HG02623 (cell line): ENCODE measurements around the gene HAAO.

Experiments used
- ATAC-seq: cut with Tn5 transposase; IDR thresholded peaks from one replicate; pipeline ENCODE4 v1.9.1; 2021; ENCODE audit warnings: moderate library complexity; ENCODE audit not compliant: unreplicated experiment

HAAO gene

GRCh38 chr2:42794271-42795046 is 2.1 kb upstream of the HAAO start:
- no peak for ATAC-seq

- no peak for ATAC-seq
These were observed 1.2 kb upstream of the HAAO start for GRCh38 chr2:42793334-42794270.

DNA sequence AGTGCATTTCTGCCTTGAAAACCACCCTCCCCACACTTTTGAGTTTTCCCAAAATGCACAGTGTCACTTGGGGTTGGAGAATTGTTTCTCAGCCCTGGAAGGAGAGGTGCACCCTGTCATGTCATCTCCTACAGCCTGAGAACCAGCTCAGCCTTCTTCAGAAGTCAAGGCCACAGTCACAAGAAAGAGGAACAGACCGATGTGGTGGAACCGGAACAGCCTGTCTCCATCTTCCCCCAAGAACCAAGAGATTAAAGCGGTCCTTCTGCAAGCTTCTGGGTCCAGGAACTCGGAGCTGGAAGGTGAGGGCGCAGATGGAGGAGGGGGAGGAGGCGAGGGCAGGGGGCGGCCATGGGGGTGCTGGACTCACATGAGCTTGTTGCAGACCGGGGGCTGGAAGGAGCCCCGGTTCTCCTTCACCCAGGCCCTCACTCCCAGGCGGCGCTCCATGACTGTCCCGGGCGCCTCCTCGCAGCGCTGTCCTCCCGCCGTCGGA is 248 bp downstream of the HAAO start:
- ATAC-seq, result no peak

GRCh38 chr2:42791606-42792005 is 777 bp downstream of the HAAO start:
- no peak for ATAC-seq

- no peak for ATAC-seq
These were observed 2.6 kb downstream of the HAAO start for GRCh38 chr2:42789751-42790150.

GRCh38 chr2:42788882-42789281 is 3.5 kb downstream of the HAAO start:
- ATAC-seq, result no peak

- no peak for ATAC-seq
These were observed 3.9 kb downstream of the HAAO start for GRCh38 chr2:42788478-42788793.

DNA sequence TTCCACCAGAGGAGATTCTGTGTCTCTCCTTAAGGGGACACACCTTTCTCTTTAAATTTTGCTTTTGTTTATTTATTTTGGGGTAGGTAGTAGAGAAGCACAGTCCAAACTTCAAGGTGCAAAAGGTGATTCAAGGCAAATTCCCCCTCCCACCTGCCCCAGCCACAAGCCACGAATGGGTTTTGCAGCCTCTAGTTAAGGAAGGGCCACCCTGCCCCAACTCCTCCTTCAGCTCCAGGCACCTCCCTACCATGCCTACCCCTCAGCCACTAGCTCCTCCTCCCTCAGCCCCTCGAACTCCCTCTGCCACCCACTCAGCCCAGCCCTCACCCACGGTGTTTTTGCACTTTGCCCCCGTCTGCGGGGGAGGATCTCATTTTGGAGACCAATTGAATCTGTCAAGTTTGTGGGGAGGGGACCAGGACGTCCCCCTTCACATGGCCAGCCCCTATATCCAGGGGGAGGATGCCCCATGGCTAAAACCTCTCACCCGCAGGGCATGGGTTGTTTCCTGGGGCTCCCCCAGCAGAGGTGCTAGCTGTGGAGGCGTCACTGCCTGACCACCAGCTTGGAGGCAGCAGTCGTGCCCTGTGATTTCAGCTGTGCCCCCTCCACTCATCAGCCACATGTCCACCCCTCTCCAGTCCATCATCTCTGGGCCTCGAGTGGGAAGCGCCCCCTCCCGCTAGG is 4.5 kb downstream of the HAAO start:
- ATAC-seq, result no peak

DNA sequence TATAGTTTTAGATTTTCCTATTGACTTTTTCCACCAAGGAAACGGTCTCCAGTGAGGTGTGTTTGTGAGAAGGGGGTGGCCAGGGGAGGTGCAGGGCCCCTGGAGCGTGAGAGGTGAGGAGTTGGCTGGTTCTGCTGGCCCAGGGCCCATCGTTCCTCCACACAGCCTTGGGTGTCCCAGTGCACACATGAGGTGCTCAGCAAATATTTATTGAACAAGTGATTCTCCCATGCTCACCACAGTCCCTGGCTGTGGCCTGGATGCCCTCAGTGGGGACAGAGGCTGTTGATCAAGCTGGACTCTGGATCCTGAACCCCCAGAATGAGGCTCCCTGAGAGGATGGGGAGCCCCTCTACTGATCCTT is 5.0 kb downstream of the HAAO start:
- ATAC-seq, result no peak

GRCh38 chr2:42786561-42787345 is 5.6 kb downstream of the HAAO start:
- ATAC-seq, result no peak

DNA sequence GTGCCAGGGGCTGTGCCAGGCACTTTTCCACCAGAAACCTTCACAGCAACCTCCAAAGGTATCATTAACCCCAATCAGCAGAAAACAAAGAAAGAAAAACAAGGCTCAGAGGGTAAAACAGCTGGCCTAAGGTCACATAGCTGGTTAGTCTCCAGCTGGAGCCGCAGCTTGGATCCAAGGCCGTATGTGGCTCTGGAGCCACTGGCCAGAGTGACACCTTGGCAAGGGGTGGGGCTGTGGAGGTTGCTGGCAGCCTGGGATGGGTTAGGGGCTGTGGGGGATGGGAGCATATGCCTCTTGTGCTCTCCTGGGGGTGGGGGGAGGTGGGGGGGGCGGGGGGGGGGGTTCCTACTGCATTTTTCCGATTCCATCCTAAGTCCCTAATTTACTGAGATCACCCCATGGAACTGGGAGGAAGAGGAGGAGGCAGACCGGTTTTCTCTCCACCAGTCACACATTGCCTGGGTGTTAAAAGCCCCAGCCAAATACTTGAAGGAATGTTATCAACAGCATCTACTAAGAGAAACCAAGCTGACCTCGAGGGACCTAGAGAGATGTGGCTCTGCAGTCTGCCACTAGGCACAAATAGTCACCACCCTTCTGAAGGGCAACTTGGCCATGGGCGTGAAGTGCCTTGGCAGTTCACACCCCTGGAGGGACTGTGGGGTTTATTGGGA is 8.0 kb downstream of the HAAO start:
- ATAC-seq, result no peak

- no peak for ATAC-seq
These were observed 8.9 kb downstream of the HAAO start for GRCh38 chr2:42783511-42783910.

DNA sequence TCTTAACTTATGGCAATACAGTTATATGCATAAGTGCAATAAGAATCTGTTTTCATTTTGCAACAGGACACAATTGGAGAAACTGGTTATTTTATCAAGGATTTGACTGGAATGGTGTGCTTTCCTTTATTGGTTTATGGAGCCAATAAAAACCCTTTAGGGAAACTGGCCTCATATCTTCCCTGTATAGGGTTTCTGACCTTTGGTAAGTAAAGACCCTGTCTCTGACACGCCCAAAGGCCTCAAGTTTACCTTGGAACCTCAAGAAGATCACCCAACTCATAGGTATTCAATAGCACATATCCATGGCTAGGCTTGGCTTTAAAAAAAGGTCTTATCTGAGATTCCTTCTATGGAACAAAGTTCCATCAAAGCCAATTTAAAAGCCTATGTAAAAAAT is 11.2 kb downstream of the HAAO start:
- ATAC-seq, result no peak

DNA sequence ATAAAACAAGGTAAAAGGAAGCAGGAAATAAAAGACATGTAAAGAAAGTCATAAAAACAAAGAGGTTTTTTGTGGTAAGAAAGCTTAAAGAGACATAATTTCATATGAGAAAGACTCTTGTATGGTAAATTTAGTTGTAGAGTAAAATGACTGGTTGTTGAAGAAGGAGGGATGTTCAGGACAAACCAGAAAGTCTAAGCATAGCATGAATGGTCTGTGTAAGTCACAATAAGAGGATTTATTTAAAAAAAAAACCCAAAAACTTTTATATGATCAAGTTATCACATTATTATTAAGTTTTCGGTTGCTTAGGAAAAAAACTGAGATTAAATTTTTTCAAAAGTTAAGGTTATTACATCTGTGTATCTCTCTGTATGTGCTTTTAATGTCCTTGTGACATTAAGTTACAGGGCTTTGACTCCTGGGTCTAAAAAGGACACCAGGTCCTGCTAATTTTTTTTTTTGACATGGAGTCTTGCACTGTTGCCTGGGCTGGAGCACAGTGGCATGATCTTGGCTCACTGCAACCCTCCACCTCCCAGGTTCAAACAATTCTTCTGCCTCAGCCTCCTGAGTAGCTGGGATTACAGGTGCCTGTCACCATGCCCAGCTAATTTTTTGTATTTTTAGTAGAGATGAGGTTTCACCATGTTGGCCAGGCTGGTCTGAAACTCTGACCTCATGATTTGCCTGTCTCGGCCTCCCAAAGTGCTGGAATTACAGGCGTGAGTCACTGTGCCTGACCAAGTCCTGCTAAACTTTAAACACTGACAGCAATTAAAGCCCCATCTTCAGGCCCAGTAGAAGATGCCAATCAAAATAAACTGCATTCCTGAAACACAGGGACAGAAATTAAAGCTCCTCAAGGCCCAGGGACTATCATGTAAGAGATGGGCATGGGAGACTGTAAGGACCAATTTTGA is 14.2 kb downstream of the HAAO start:
- ATAC-seq, result no peak

- ATAC-seq, result no peak
These were observed 16.6 kb downstream of the HAAO start for GRCh38 chr2:42775810-42776209.

DNA sequence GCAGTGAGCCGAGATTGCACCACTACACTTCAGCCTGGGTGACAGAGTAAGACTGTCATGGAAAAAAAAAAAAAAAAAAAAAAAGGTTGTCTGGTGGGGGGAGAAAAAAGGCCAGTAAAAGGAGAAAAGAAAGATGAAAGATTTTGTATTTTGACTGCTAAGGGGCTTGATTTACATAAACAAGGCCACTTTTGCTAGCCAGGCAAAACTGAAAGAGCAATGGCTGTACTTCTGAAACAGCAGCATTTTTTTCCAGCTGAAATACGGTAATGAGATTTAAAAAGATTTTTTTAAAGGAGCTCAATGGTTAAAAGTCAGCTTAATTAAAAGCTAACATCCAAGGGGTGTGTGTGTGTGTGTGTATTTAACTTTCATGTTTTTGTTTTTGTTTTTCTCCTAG is 17.2 kb downstream of the HAAO start:
- peak; percentile 45 for ATAC-seq

- ATAC-seq, result no peak
These were observed 20.7 kb downstream of the HAAO start for GRCh38 chr2:42771546-42772153.

DNA sequence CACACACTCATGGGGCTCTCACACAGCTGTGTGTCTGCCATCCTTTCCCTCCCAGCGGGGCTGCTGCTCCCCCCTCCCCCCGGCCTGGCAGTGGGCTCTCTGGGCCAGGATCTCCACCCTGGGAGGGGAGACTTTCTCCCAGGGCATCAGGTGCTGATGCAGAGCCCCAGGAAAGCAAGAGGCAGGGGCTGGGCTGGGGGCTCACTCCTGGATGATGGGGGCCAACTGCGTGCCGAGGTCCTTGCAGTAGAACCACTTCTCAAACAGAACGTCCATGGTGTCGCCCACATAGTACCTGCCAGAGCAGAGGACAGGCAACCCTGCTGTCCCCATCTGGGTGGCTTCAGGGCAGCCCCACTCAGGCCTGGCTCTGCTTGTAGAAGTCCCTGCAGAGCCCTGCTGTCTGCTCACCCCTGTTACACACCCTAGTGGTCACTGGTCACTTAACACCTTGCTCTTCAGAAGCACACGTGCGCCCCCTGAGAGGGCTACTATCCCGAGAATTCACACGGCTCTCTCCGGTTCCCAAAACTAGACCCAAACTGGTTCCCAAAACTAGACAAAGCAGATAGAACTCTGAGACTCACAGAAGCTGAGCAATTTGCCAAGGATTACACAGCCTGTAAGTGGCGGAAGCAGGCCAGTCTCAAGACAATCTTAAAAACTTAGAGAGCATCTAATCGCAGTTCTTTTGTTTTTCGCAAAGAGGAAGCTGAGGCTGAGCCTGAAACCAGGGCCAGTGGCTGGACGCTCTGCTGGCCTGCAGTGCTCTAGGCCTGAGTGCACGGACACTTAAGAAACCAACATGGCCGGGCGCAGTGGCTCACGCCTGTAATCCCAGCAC is 21.9 kb downstream of the HAAO start:
- ATAC-seq, result no peak
